B cell (primary cell): Measurements from ENCODE around the gene TUBE1.

ENCODE experiments used
- CTCF ChIP-seq: fragments of 200-600 bp; IDR thresholded peaks from one replicate; pipeline ENCODE4 v1.8.0; 2022; ENCODE audit warnings: antibody characterized with exemption, mild to moderate bottlenecking
- EZH2 ChIP-seq: IDR thresholded peaks from 2 replicates; pipeline ENCODE4 v1.6.1; 2012; ENCODE audit warnings: borderline replicate concordance, low read depth, mild to moderate bottlenecking, moderate library complexity, low read length; ENCODE audit not compliant: insufficient read depth, poor library complexity, severe bottlenecking

GRCh38 chr6:112030961-112031660 is 56.2 kb downstream of the TUBE1 start:
- TF ChIP-seq CTCF (no peak), EZH2 (no peak)
